Brain microvascular endothelial cell (primary cell): Measurements from ENCODE around the gene SIN3A.

ENCODE experiments used
- DNase-seq: peaks from one replicate; pipeline ENCODE4 v3.0.0-alpha.2; 2020
- H3K27ac ChIP-seq: fragments of 250-450 bp; sonication (Bioruptor Pico); 2 replicates; pipeline ENCODE4 v1.5.1; 2020; ENCODE audit warnings: mild to moderate bottlenecking, moderate library complexity
- H3K27me3 ChIP-seq: fragments of 250-450 bp; sonication (Bioruptor Pico); replicated peaks from 2 replicates; pipeline ENCODE4 v1.5.1; 2020; ENCODE audit warnings: mild to moderate bottlenecking
- H3K36me3 ChIP-seq: fragments of 250-450 bp; sonication (Bioruptor Pico); replicated peaks from 2 replicates; pipeline ENCODE4 v1.5.1; 2020; ENCODE audit warnings: mild to moderate bottlenecking
- H3K4me3 ChIP-seq: 2 replicates; pipeline ENCODE4 v1.5.1; 2011; ENCODE audit warnings: low read depth, mild to moderate bottlenecking, control low read depth, low read length, moderate library complexity
- in situ Hi-C: cut with HindIII; loops from 2 replicates; pipeline ENCODE4 v1.10.0; 2017; ENCODE audit warnings: low sequenced_read_pairs, low pct_ligation_motif_present
- TF ChIP-seq, protein P1 (sequence below): IDR thresholded peaks from 2 replicates; pipeline ENCODE4 v1.5.1; 2011; ENCODE audit warnings: low read depth, mild to moderate bottlenecking, moderate library complexity, low read length, control low read depth, inconsistent platforms; ENCODE audit errors: missing control alignments

The SIN3A gene

GRCh38 chr15:75329571-75329970 is 121.9 kb downstream of the SIN3A start:
- TF ChIP-seq, protein P1, sequence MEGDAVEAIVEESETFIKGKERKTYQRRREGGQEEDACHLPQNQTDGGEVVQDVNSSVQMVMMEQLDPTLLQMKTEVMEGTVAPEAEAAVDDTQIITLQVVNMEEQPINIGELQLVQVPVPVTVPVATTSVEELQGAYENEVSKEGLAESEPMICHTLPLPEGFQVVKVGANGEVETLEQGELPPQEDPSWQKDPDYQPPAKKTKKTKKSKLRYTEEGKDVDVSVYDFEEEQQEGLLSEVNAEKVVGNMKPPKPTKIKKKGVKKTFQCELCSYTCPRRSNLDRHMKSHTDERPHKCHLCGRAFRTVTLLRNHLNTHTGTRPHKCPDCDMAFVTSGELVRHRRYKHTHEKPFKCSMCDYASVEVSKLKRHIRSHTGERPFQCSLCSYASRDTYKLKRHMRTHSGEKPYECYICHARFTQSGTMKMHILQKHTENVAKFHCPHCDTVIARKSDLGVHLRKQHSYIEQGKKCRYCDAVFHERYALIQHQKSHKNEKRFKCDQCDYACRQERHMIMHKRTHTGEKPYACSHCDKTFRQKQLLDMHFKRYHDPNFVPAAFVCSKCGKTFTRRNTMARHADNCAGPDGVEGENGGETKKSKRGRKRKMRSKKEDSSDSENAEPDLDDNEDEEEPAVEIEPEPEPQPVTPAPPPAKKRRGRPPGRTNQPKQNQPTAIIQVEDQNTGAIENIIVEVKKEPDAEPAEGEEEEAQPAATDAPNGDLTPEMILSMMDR: no peak
- in situ Hi-C loops: no loop called here
- Histone ChIP-seq H3K36me3 (no peaks in the 10 kb centered on the region), H3K27ac (no peak overlapping the region), H3K4me3 (no peak overlapping the region), H3K27me3 (no peaks in the 10 kb centered on the region)
- no peak for DNase-seq

GRCh38 chr15:75328493-75329314 is 122.8 kb downstream of the SIN3A start:
- no peaks in the 10 kb centered on the region for H3K36me3 ChIP-seq
- in situ Hi-C loops: no loop called here
- H3K27ac ChIP-seq: no peak overlapping the region
- no peak overlapping the region for H3K4me3 ChIP-seq
- H3K27me3 ChIP-seq: no peaks in the 10 kb centered on the region
- TF ChIP-seq, protein P1: no peak
- no peak for DNase-seq

DNA sequence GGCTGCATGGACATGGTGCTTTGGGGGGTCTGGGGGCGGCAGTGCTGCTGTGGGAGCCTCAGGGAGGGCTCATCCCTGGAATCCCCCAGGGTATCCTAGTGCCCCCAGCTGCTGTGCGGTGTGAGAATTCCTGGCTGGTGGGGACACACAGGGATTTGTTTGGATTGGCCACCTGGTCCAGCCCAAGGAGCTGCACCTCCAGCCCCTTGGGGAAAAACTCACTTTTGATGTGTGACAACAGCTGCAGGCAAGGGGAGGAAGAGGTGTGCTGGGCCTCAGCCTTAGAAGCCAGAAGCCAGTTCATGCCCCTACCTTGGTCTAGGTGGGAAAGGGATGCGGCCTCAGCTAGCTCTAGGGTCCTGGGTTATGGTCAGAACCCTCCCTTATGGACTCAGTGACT is 124.0 kb downstream of the SIN3A start:
- Histone ChIP-seq H3K36me3 (no peaks in the 10 kb centered on the region), H3K27ac (no peak overlapping the region), H3K27me3 (no peaks in the 10 kb centered on the region), H3K4me3 (no peak overlapping the region)
- TF ChIP-seq, protein P1: no peak
- DNase-seq: no peak
- in situ Hi-C loops: no loop called here

DNA sequence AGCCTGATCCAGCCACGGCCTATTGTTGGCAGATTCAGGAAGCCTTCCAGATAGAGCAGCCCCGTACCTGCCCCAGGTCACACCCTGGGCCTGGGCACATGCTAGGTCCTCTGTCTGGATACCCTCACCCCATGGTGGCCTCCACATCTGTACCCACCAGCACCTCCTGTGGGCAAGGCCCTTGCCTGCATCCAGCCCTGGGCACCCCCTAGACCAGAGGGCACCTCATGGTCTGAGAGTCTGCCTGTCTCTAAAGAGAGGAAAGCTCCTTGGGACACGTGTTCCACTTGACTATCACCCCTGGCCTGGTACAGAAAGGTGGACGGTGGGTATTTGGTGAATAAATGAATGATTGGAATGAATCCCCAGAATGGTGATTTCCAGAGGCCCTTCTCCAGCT is 124.5 kb downstream of the SIN3A start:
- no peak overlapping the region for H3K4me3 ChIP-seq
- TF ChIP-seq, protein P1: no peak
- in situ Hi-C loops: no loop called here
- no peak for DNase-seq
- H3K27me3 ChIP-seq: no peaks in the 10 kb centered on the region
- no peaks in the 10 kb centered on the region for H3K36me3 ChIP-seq
- no peak overlapping the region for H3K27ac ChIP-seq

- no peak for DNase-seq
- TF ChIP-seq, protein P1: no peak
- no peaks in the 10 kb centered on the region for H3K36me3 ChIP-seq
- H3K27ac ChIP-seq: no peak overlapping the region
- in situ Hi-C loops: no loop called here
- no peak overlapping the region for H3K4me3 ChIP-seq
- peaks cover 1% of the 10 kb centered on the region for H3K27me3 ChIP-seq
These were observed 125.6 kb downstream of the SIN3A start for GRCh38 chr15:75325922-75326321.

DNA sequence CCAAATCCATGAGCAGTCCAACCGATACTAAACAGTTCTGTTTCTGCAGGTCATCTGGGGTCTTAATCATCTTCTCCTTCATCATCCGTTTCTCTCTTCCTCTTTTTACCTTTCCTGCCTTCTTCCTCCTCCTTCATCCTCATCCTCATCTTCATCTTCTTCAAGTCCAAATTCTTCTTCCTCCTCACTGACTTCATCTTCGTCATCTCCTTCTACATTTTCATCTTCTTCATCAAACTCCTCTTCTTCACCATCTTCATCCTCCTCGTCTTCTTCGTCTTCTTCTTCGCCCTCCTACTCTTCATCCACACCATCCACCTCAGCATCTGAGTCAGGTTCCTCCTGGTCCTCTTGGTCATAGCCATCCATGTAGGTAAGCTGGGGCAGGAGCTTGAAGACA is 129.8 kb downstream of the SIN3A start:
- no peak for DNase-seq
- TF ChIP-seq, protein P1: no peak

More for the DNA sequence above, 129.8 kb downstream of the SIN3A start:
- Histone ChIP-seq H3K27me3 (peaks cover 1% of the 10 kb centered on the region), H3K27ac (no peak overlapping the region), H3K36me3 (no peaks in the 10 kb centered on the region), H3K4me3 (no peak overlapping the region)
- in situ Hi-C loops: no loop called here
